ENCODE measurements around the gene SLC24A4. TPM values are rescaled to one million over a fixed set of nuclear protein-coding genes. Genes with fewer than 3 reads are reported as not detected.
A peak's percentile ranks its signal among the peaks of the same experiment; 100 is the strongest.

Gene SLC24A4
- total RNA-seq, 2 experiments from 2014 or later, result not detected

- Mint-ChIP-seq H3K27me3 (peaks cover 42% of the 10 kb centered on the region), H3K27ac (no peak overlapping the region), H3K4me1 (no peaks in the 10 kb centered on the region), H3K9me3 (peaks cover 4% of the 10 kb centered on the region), H3K4me3 (no peak overlapping the region), H3K36me3 (no peaks in the 10 kb centered on the region)
- POLR2A ChIA-PET, result no interaction called here
- DNase-seq (no peak), ATAC-seq (ENCODE audit: low read depth) (no peak)
Observed at GRCh38 chr14:92297818-92298595, 25.0 kb upstream of the SLC24A4 start.

DNA sequence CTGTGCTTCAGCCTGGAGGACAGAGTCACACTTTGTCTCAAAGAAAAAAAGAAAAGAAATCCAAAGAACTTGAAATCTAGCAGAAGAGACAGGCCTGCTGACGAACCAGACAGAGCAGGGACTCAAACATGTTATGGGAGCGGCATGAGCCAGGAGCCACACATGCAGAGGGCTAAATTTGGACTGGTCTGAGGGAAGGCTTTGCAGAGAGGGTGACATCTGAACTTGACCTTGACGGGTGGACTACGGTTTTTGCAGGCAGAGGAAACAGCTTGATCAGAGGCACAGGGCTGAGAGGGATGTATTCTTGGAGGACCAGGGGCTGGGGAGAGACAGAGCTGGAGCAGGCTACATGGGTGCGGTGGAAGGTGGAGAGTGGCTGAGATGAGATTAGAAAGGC, 20.5 kb upstream of the SLC24A4 start:
- peaks cover 36% of the 10 kb centered on the region for H3K27me3 Mint-ChIP-seq
- ATAC-seq (ENCODE audit: low read depth) (no peak), DNase-seq (no peak)
- H3K9me3 Mint-ChIP-seq, result peaks cover 2% of the 10 kb centered on the region
- POLR2A ChIA-PET, result no interaction called here
- H3K4me3 Mint-ChIP-seq, result no peak overlapping the region
- H3K36me3 Mint-ChIP-seq, result no peaks in the 10 kb centered on the region
- no peak overlapping the region for H3K27ac Mint-ChIP-seq
- peaks cover 2% of the 10 kb centered on the region for H3K4me1 Mint-ChIP-seq

DNA sequence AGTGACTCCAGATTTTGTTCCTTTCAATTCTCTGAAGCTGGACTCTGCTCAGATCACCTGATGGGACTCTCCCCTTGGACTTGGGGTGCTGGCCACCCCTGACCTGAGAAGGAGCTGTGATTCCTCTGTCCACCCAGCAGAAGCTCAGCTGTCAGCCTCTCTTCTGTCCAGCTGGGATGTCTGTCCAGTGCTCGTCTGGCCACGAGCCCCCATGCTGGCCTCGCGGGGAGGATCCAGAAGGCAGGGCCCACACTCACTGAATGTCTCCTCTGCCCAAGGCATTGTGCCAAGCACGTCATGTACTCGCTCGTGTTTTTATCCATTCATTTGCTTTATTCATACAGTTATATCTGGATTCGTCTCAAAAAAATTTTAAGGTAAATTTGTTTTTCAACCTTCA, 14.2 kb upstream of the SLC24A4 start:
- Mint-ChIP-seq H3K4me1 (peaks cover 11% of the 10 kb centered on the region), H3K36me3 (no peaks in the 10 kb centered on the region), H3K4me3 (no peak overlapping the region), H3K27ac (no peak overlapping the region), H3K9me3 (no peaks in the 10 kb centered on the region), H3K27me3 (peaks cover 5% of the 10 kb centered on the region)
- no peak for DNase-seq
- POLR2A ChIA-PET, result no interaction called here
- no peak for ATAC-seq (ENCODE audit: low read depth)

DNA sequence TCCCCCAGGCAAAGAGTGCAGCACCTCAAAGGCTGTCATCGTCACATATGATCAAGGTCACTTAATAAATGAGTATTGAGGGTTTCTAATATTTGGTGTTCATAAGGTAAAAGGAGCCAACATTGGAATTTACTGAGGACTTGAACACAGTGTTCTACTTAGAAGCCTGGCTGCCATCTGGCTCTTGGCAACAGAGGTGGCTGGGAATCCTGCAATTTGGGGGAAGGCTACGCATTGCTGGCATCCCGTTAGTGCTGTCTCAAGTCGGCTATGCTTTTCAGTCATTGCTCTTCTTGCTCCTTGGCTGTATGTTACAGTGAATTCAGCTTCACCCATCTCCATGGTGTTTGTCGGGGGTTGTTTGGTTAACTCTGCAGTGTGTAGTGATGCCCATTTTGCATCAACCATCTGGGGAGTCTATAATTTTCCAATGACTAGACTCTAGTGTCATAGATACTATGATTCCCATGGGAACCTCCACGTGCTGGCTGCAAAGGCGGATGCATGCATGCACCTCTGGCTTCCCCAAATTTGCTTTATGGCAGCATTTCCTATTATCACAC, 12.9 kb upstream of the SLC24A4 start:
- Mint-ChIP-seq H3K36me3 (no peaks in the 10 kb centered on the region), H3K27ac (no peak overlapping the region), H3K9me3 (no peaks in the 10 kb centered on the region), H3K4me1 (peaks cover 11% of the 10 kb centered on the region), H3K27me3 (peaks cover 2% of the 10 kb centered on the region), H3K4me3 (no peak overlapping the region)
- POLR2A ChIA-PET, result no interaction called here
- ATAC-seq (ENCODE audit: low read depth) (no peak), DNase-seq (no peak)

- no peak overlapping the region for H3K4me3 Mint-ChIP-seq
- H3K4me1 Mint-ChIP-seq, result peaks cover 11% of the 10 kb centered on the region
- DNase-seq (no peak), ATAC-seq (ENCODE audit: low read depth) (no peak)
- peaks cover 2% of the 10 kb centered on the region for H3K27me3 Mint-ChIP-seq
- POLR2A ChIA-PET, result no interaction called here
- no peaks in the 10 kb centered on the region for H3K9me3 Mint-ChIP-seq
- H3K27ac Mint-ChIP-seq, result no peak overlapping the region
- H3K36me3 Mint-ChIP-seq, result no peaks in the 10 kb centered on the region
Observed at GRCh38 chr14:92310776-92311375, 12.1 kb upstream of the SLC24A4 start.

DNA sequence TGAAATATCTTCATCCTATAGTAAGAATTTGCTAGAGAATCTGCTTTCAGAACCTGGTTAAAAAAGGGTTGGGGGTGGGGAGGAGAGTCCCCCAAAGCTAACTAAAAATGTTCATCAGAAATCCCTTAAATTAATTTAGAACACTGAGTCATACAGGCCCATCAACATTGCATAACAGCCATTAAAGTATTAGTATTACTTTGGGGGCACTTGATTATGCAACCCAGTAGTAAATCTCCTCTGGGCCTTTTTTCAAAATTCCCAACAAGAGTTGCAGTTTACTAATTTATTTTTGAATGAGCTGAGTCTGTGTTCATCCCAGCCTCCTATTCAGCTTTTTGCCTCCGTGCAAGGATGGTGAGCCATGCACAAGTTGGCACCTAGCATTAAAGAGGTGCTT, 8.8 kb upstream of the SLC24A4 start:
- ATAC-seq (ENCODE audit: low read depth) (no peak), DNase-seq (no peak)
- Mint-ChIP-seq H3K27ac (no peak overlapping the region), H3K36me3 (no peaks in the 10 kb centered on the region), H3K4me1 (peaks cover 9% of the 10 kb centered on the region), H3K9me3 (peaks cover 8% of the 10 kb centered on the region), H3K27me3 (peaks cover 13% of the 10 kb centered on the region), H3K4me3 (no peak overlapping the region)
- POLR2A ChIA-PET, result no interaction called here

DNA sequence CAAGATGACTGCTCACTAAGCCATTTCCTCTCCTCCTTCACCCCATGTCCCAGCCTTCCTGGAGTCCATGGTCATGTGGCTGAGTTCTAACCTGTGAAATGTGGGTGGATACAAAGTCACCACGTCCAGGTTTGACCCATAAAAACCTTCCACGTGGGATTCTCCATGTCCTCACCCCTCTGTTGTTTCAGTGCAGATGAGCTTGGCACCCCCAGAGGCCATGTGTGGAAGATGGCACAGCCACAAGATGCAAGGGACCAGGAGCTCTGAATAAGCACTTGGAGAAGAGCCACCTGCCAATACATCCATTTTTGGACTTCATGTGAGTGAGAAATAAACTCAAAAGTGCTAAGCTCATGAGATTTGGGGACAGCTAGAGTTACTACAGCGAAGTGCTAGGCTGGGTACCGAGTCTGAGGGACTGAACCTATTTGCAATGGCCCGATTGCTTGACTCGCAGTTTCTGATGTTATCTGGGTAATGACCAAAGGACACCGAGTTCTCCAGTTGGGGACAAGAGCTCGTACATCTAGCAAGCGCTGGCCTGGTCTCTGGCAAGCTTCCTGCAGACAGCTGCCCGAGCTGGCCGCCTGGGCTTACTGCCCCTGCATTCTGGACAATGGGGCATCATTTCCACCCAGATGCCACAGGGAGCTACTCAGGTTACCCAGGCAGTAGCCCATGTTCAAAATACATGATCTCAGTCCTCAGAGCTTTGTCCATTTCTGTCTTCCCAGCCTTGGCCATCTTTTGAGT, 7.7 kb upstream of the SLC24A4 start:
- Mint-ChIP-seq H3K27ac (no peak overlapping the region), H3K27me3 (peaks cover 19% of the 10 kb centered on the region), H3K36me3 (no peaks in the 10 kb centered on the region), H3K9me3 (peaks cover 8% of the 10 kb centered on the region), H3K4me1 (peaks cover 9% of the 10 kb centered on the region), H3K4me3 (no peak overlapping the region)
- no peak for DNase-seq
- POLR2A ChIA-PET, result no interaction called here
- no peak for ATAC-seq (ENCODE audit: low read depth)

DNA sequence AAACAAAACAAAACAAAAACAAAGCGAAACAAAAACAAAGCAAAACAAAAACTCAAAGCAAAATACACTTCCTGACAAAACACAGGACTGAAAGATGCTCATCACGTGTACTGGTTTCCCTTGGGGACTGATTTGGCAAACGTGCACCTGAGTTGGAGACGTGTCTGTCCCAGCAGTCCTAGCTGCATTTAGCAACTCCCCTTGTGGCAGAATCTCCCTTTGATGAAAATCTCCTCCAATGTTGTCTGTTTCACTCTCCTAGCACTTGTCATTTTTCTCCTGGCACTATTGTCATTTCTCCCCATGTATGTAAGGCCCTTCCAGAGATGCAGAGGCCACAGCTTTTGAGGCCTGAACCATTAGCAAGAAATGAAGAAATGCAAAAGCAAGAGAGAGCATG, 6.8 kb upstream of the SLC24A4 start:
- POLR2A ChIA-PET, result no interaction called here
- no peaks in the 10 kb centered on the region for H3K36me3 Mint-ChIP-seq
- peaks cover 23% of the 10 kb centered on the region for H3K27me3 Mint-ChIP-seq
- no peak for ATAC-seq (ENCODE audit: low read depth)
- no peak overlapping the region for H3K4me3 Mint-ChIP-seq
- peaks cover 8% of the 10 kb centered on the region for H3K9me3 Mint-ChIP-seq
- no peak for DNase-seq
- H3K27ac Mint-ChIP-seq, result no peak overlapping the region
- peaks cover 9% of the 10 kb centered on the region for H3K4me1 Mint-ChIP-seq

DNA sequence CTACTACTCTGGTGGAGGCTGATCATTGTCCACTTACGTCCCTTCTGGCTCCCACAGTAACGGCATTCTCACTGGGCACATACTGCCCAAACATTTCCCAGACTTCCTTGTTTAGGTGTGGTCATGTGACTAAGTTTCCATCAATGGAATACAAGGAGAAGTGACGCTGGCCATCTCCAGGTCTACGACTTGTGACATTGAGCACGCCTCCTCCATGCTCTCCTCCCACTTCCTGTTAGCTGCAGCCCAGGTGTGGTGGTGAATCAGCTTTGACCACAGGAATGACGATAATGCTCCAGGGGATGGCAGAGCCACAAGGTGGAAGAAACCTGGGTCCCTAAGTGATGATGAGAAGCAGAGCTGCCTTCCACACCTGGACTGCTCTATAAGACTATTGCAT, 6.0 kb upstream of the SLC24A4 start:
- no peak for ATAC-seq (ENCODE audit: low read depth)
- H3K27ac Mint-ChIP-seq, result peak overlapping the region; percentile 26
- no peak for DNase-seq

GRCh38 chr14:92317511-92317910, 5.5 kb upstream of the SLC24A4 start:
- POLR2A ChIA-PET, result no interaction called here
- H3K9me3 Mint-ChIP-seq, result peaks cover 8% of the 10 kb centered on the region

More for the DNA sequence above, 6.0 kb upstream of the SLC24A4 start:
- POLR2A ChIA-PET, result no interaction called here
- no peak overlapping the region for H3K4me3 Mint-ChIP-seq
- peaks cover 29% of the 10 kb centered on the region for H3K27me3 Mint-ChIP-seq
- no peaks in the 10 kb centered on the region for H3K36me3 Mint-ChIP-seq
- peaks cover 9% of the 10 kb centered on the region for H3K4me1 Mint-ChIP-seq
- peaks cover 8% of the 10 kb centered on the region for H3K9me3 Mint-ChIP-seq

GRCh38 chr14:92321701-92322100, 1.3 kb upstream of the SLC24A4 start:
- Mint-ChIP-seq H3K36me3 (no peaks in the 10 kb centered on the region), H3K4me3 (no peak overlapping the region), H3K4me1 (peaks cover 10% of the 10 kb centered on the region), H3K9me3 (peaks cover 7% of the 10 kb centered on the region), H3K27ac (no peak overlapping the region), H3K27me3 (peaks cover 70% of the 10 kb centered on the region)
- POLR2A ChIA-PET, result no interaction called here
- no peak for ATAC-seq (ENCODE audit: low read depth)
- no peak for DNase-seq

More at GRCh38 chr14:92317511-92317910, 5.5 kb upstream of the SLC24A4 start:
- Mint-ChIP-seq H3K4me1 (peaks cover 9% of the 10 kb centered on the region), H3K27me3 (peaks cover 35% of the 10 kb centered on the region), H3K36me3 (no peaks in the 10 kb centered on the region), H3K4me3 (no peak overlapping the region), H3K27ac (no peak overlapping the region)
- DNase-seq (no peak), ATAC-seq (ENCODE audit: low read depth) (no peak)

DNA sequence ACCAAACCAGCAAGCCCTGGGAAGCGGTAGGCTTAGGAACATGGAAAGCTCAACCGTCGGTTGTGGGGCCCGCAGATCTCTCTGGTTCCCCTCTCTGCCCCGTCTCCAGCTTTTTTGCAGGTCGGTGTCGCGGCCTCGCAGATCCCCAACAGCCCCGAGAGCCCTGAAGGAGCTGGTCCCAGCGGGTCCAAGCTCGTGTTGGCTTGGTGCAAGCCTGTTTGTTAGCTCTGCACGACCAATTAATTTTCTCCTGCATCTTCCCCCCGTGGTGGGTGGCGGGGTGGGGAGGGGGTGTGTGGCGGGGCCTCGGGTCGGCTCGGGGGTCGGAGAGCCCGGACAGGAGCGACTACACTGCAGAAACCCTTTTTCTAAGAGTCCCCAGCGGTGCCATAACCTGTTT, 449 bp upstream of the SLC24A4 start:
- Mint-ChIP-seq H3K9me3 (no peaks in the 10 kb centered on the region), H3K36me3 (no peaks in the 10 kb centered on the region), H3K4me1 (peaks cover 4% of the 10 kb centered on the region), H3K4me3 (peak overlapping the region; percentile 78), H3K27ac (no peak overlapping the region), H3K27me3 (peaks cover 73% of the 10 kb centered on the region)
- POLR2A ChIA-PET, result interaction anchor here (0.6 kb wide), 2 partner anchors 181 to 264 kb away, joined by 3 to 4 read pairs; no protein-coding TSS in a partner anchor
- DNase-seq, result no peak
- ATAC-seq (ENCODE audit: low read depth), result no peak

GRCh38 chr14:92323916-92324818, 1.2 kb downstream of the SLC24A4 start:
- POLR2A ChIA-PET, result no interaction called here
- Mint-ChIP-seq H3K9me3 (no peaks in the 10 kb centered on the region), H3K4me3 (peak overlapping the region; percentile 49), H3K4me1 (peaks cover 4% of the 10 kb centered on the region), H3K27me3 (peaks cover 63% of the 10 kb centered on the region), H3K27ac (no peak overlapping the region), H3K36me3 (no peaks in the 10 kb centered on the region)
- DNase-seq (peak; percentile 37), ATAC-seq (ENCODE audit: low read depth) (no peak)
